HG02885 (cell line): ENCODE results near the gene KIF18B.
A peak's percentile ranks its signal among the peaks of the same experiment; 100 is the strongest.
"Not testable (repeated sequence)": the region's sequence is repeated elsewhere in the genome, so short reads cannot be mapped to it uniquely, and the experiment has no call there.

Source experiments
- ATAC-seq: cut with Tn5 transposase; IDR thresholded peaks from one replicate; pipeline ENCODE4 v1.9.1; 2021; ENCODE audit warnings: mild to moderate bottlenecking; ENCODE audit not compliant: unreplicated experiment, poor library complexity

Gene KIF18B

DNA sequence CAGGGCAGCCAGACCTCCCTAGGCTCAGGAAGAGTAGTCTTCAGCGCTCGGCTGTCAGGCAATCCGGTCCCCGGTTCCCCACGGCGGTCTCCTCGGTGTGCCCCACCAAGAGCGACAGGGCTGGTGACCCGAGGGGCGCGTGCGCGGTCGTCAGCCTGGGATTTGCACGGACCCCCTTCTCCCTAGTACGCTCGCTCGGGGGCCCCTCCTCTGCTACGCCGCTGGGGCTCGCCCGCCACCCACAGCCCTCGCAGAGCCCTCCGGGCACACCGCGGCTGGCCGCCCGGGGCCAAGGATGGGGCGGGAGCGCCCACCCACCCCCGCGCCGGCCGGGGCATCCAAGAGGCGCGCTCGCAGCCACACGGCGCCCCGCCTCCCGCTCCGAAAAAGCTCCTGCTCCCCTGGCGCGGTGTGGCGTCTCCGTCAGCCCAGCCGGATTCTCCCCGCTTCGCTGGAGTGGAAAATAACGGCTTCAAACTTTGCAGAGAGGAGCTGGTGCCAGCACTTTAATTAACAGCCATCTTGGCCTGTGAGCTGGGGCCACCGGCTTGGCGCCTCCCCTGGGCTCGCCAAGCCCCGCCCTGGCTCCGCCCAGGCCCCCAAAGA lies 22.7 kb upstream of the KIF18B start:
- ATAC-seq: no peak

- ATAC-seq: no peak
Observed at GRCh38 chr17:44969144-44969780, 21.7 kb upstream of the KIF18B start.

- peak; percentile 91 for ATAC-seq
Observed at GRCh38 chr17:44968225-44969143, 20.9 kb upstream of the KIF18B start, which contains the start of gene C1QL1. C1QL1 (minus strand) TSS chr17:44968303; CDS start chr17:44968048, 255 bp downstream.

- ATAC-seq: no peak
Observed at GRCh38 chr17:44967907-44968224, 20.3 kb upstream of the KIF18B start.

- no peak for ATAC-seq
Observed at GRCh38 chr17:44967026-44967906, 19.7 kb upstream of the KIF18B start.

- no peak for ATAC-seq
Observed at GRCh38 chr17:44966348-44967025, 18.9 kb upstream of the KIF18B start.

DNA sequence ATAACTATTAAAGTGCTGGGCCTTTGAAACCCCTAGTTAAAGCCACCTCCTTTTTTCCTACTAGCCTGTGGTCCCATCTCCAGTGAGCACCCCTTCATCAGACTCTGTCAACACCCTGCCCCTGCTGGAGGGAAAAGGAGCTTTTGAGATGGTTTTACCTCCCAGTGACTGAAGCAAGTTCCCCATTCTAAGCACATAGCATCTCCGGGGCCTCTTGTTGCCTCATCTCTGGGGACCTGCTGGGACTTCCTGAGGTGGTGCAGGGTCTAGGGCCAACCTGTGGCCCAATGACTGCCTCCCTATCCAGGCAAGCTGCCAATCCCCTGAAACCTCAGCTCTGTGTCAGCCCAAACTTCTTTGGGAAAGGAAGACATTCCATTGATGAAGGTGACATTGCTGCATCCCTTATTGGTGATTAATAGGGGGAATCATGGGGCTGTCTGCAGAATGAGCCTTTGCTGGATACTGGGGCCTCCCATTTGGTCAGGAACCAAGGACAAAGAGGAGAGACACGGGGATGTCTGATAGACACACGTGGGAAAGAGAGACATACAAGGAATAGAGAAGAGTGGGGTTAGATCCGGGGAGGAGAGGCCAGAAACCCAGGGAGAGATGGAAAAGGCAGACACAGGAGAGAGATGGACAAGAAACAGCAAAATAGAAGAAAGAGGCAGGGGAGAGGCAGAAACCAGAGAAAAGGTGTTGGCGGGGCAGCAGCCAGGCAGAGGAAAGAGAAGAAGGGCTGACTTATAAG lies 18.1 kb upstream of the KIF18B start:
- ATAC-seq: no peak

DNA sequence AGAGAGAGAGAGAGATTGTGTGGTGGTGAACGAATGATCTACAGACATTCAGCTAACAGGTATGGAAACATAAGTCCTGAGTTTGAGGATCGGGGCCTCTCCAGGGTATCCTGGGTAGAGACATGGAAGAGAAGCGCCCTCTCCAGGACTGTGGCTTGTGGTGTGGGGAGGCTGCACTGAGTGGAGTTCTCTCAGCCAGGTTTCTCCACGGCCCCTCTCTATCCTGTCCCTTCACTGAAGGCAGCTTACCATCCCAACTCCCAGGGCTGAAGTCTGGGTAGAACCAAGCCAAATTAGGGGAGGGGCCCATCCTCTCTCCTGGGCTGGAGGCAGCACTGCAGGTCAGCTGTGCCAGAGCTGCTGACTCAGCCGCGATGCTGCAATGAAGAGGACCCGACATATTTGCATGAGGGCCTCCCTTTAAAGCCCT lies 14.4 kb upstream of the KIF18B start:
- no peak for ATAC-seq

- ATAC-seq: no peak
Observed at GRCh38 chr17:44960691-44961090, 13.1 kb upstream of the KIF18B start.

DNA sequence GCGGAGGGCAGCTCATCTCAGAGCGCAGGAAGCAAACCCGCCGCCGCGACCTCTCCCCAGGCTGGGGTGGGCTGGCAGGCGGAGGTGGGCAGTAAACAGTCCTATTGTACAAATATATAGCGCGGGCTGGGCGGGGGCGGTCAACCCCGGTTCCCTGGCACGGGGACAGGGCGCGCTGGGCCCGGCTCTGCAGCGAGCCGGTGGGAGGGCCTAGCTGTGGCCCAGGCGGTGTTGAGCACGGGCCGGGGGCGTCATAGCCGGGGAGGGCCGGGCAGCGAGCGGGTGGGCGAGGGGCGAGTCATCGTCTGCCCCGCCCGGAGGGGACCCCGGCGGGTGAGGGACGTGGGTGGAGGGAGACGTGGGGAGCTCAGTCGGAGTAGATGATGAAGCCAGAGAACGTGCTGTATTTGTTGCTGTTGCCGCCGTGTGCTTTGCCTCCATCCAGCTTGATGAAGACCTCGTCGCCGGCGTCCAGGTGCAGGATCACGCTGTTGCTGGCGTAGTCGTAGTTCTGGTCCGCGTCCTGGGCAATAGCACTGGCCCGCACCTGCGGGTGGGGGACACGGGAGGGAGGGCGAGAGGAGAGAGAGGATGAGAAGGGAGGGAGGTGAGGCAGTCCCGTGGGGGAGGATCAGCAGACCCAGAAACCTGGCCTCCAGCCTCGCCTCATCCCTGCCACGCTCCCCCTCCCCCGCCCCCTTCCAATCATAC lies 12.4 kb upstream of the KIF18B start:
- ATAC-seq: no peak

- no peak for ATAC-seq
Observed at GRCh38 chr17:44956998-44957981, 9.7 kb upstream of the KIF18B start.

DNA sequence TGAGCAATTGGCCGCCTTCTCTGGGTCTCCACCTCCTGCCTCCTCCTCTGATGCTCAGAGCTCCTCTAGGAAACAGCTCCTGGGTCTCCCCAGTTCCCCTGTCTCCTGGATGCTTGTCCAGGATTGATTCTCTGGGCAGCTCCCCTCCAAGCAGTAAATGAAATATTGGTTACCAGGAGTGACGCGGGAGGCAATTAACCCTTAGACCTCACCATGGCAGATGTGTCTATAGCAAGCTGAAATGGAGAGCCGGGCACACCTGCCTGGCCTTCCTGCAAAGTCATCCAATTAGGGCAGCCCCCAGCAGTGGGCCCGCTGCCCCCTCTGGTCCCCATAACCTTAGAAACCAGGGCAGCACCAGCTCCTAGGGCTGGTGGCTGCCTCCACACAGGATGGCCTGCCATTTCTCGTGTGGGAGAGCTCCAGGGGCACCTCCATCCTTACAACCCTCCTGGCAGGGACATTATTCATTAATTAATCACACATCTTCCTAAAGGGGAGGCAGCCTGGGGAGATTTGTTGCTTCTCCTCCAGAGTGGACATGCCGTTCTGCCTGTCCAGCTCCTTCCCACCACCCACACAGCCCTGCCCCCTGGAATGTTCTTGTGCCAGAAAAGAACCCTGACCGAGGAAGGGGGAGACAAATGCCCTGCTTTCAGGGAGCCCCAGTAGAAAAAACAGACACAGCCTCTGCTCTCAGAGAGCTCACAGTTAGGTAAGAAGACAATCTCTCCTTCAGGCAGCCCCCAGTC lies 8.3 kb upstream of the KIF18B start:
- ATAC-seq: no peak

DNA sequence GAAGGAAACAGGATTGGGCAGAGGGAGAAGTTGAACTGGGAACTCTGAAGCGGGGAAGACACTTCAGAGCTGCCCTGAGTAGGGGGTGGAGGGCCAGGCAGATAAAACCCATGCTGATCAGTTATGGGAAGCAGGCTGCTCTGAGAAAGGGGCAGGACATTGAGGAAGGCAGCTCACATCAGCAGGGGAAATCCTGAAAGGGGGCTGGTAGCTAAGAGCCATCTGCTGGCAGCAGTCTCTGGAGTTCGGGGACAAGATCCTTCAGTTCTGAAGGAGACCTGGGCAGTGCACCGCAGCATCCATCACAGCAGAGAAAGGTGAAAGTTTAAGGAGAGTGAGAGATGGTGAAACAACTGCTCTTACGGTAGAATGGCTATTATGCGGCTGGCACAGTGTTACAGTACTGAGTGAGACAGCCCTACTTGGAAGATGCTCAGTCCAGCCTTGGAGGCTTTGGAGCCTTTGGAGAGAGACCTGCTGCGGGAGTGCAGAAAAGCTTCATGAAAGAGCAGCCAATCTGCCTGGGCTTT lies 5.4 kb upstream of the KIF18B start:
- ATAC-seq: no peak

DNA sequence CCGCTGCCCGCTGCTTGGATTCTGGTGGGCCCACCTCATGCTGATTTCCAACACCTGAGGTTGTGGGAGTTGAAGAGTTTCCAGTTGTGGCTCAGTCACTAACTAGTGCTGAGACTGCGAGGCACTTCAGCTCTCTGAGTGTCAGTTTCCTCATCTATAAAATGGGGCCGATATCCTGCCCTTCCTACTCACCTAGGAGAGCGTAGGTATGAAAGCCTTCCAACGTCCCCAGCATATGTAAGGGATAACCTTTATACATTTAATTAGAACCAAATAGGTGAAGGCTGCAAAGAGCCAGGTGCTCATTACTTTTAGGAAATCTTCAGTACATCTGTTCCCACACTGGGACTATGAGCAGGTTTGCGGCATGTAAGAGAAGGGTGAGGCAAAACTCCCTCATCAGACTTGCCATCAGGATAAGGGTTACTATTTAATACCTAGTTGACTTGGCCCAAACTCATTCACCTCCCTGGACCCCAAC lies 782 bp upstream of the KIF18B start:
- no peak for ATAC-seq

DNA sequence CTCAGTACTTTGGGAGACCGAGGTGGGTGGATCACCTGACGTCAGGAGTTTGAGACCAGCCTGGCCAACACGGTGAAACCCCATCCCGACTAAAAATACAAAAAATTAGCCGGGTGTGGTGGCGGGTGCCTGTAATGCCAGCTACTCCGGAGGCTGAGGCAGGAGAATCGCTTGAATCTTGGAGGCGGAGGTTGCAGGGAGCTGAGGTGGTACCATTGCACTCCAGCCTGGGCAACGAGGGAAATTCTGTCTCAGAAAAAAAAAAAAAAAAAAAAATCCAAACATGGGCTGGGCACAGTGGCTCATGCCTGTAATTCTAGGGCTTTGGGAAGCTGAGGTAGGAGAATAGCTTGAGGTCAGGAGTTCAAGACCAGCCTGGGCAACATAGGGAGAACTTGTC lies 1.9 kb downstream of the KIF18B start:
- not testable (repeated sequence) for ATAC-seq

DNA sequence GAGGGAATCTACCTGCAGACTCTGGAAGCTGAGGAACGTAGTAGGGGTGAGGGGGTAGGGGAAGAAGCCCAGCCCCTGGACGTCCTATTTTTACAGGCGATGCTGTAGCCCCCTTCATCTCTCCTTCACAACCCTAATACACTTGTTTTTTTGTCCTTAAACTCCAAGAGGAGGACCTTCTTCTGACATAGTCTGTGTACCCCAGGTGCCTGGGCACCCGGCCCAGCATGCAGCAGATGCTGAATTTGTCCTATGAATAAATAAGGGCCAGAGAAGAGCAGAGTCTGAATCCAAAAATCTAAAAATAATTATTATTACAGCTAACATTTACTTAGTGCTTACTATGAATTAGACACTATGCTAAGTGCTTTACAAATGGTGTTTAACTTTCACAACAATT lies 5.1 kb downstream of the KIF18B start:
- ATAC-seq: no peak
